PC-3 (cell line): ENCODE measurements around the gene ASXL1.

Experiments
- EZH2phosphoT487 ChIP-seq: fragments of 300-600 bp; sonication (generic); IDR thresholded peaks from 2 replicates; pipeline ENCODE4 v1.6.1; 2018; ENCODE audit warnings: mild to moderate bottlenecking, antibody characterized with exemption, low read length, borderline replicate concordance
- TF ChIP-seq, protein P1 (sequence below): fragments of 300-600 bp; sonication (generic); conservative IDR thresholded peaks from 2 replicates; pipeline ENCODE4 v1.5.1; 2017; ENCODE audit warnings: antibody characterized with exemption, low read depth, mild to moderate bottlenecking, low read length

DNA sequence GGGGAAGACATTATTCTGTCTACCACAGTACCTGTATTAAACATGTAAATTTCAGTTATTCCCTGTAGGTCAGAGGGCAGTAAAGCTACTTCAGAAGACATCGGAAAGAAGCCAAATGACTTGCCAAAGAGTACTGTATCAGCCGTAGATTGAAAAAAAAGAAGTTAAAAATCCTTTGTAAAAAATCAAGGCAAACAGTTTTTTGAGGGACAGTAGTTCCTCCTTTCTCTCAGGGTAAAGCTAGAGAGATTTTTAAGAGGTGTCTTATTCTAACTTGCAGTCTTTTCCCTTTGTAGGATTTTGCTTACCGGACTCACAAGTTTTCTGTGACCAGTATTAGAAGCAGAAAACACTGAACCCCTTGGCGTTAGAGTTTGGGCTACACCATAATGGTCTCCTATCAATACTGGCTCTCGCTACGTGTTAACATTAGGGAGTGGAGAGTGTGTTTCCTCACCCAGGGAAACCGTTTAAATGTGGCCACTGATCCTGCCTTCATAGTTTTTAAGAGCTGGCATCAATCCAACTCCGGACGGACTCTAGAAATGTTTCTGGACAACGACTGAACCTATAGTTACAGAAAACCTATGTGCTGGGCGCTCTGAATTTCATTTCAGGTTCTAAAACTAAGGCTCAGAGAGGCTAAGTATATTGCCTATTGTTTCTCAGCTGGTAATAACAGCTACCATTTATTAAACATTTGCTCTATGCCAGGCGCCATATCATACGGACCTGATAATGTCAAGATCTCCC lies 1.3 kb upstream of the ASXL1 start:
- TF ChIP-seq, protein P1, sequence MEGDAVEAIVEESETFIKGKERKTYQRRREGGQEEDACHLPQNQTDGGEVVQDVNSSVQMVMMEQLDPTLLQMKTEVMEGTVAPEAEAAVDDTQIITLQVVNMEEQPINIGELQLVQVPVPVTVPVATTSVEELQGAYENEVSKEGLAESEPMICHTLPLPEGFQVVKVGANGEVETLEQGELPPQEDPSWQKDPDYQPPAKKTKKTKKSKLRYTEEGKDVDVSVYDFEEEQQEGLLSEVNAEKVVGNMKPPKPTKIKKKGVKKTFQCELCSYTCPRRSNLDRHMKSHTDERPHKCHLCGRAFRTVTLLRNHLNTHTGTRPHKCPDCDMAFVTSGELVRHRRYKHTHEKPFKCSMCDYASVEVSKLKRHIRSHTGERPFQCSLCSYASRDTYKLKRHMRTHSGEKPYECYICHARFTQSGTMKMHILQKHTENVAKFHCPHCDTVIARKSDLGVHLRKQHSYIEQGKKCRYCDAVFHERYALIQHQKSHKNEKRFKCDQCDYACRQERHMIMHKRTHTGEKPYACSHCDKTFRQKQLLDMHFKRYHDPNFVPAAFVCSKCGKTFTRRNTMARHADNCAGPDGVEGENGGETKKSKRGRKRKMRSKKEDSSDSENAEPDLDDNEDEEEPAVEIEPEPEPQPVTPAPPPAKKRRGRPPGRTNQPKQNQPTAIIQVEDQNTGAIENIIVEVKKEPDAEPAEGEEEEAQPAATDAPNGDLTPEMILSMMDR = no peak
- TF ChIP-seq EZH2phosphoT487 = no peak
